Esophagus squamous epithelium (tissue), 5 donors: ENCODE measurements around the gene F12. TPM values are rescaled to one million over a fixed set of nuclear protein-coding genes. Genes with fewer than 3 reads are reported as not detected.

Experiments used
- DNase-seq: peaks from one replicate; lab custom pipeline; 2025; lab: John Stamatoyannopoulos, UW
- H3K27ac ChIP-seq, 4 donors: fragments of 200-600 bp; sonication (generic); one replicate each; pipeline ENCODE4 v1.5.1; 2016 to 2019; ENCODE audit warnings: mild to moderate bottlenecking in 1 of 4
- H3K27me3 ChIP-seq, 4 donors: fragments of 200-600 bp; sonication (generic); 1 replicate in 3 of 4; 2 replicates in 1 of 4; pipeline versions ENCODE4 v1.5.1 to v1.6.0; 2017 to 2021; ENCODE audit warnings: antibody characterized with exemption in 1 of 4
- H3K36me3 ChIP-seq, 3 donors: fragments of 200-600 bp; sonication (generic); one replicate each; pipeline ENCODE4 v1.5.1; 2016 to 2019
- H3K4me1 ChIP-seq, 3 donors: fragments of 200-600 bp; sonication (generic); one replicate each; pipeline ENCODE4 v1.5.1; 2017 to 2019
- H3K4me3 ChIP-seq, 4 donors: fragments of 200-600 bp; sonication (generic); 1 replicate in 3 of 4; 2 replicates in 1 of 4; pipeline ENCODE4 v1.5.1; 2016 to 2019; ENCODE audit warnings: mild to moderate bottlenecking in 2 of 4, moderate library complexity in 1 of 4
- H3K9me3 ChIP-seq, 3 donors: fragments of 200-600 bp; sonication (generic); one replicate each; pipeline ENCODE4 v1.5.1; 2016 to 2019
- CTCF ChIP-seq, 6 experiments: fragments of 450-650 bp in 4 of 6; fragments of 200-600 bp in 2 of 6; sonication (generic) in 2 of 6; IDR thresholded peaks; one replicate each; pipeline ENCODE4 v1.5.1; 2016 to 2019; ENCODE audit warnings: antibody characterized with exemption in 6 of 6, mild to moderate bottlenecking in 4 of 6, moderate library complexity in 4 of 6
- POLR2A ChIP-seq, 4 donors: fragments of 450-650 bp; IDR thresholded peaks; one replicate each; pipeline ENCODE4 v1.6.1; 2017; ENCODE audit warnings: antibody characterized with exemption in 4 of 4, mild to moderate bottlenecking in 4 of 4, moderate library complexity in 3 of 4
- WGBS, 2 donors: methylation state at CpG; one replicate each; pipeline ENCODE4 v1.1.5; 2018; 5-methylcytosine and 5-hydroxymethylcytosine counted together
- intact Hi-C: fragments of 100-400 bp; cut with DNase I; formaldehyde crosslinking; loops from one replicate; pipeline ENCODE4 v1.15.0; 2022
- total RNA-seq, 4 donors: library from RNA; depleted of rRNA; stranded (reverse); fragments of >200 nt; gene quantifications; one replicate each; pipeline ENCODE4 v1.1.0, GENCODE V29; 2016
- donor health status: DM: yes; HTN: yes; CAD: no.

F12 gene
- total RNA-seq, 4 donors from 2014 or later, result 10.7 to 25.4 (median 19.6) TPM

- Histone ChIP-seq H3K36me3 (no peaks in the 10 kb centered on the region), H3K4me1 (peaks cover 32 to 66% (median 47%) of the 10 kb centered on the region in 3 donors), H3K27me3 (peaks cover 0 to 9% (median 0%) of the 10 kb centered on the region in 4 donors), H3K27ac (peak overlapping the region; percentile 77 to 89 (median 84)), H3K9me3 (no peaks in the 10 kb centered on the region), H3K4me3 (peak overlapping the region in 2 of 4 donors; percentile 1 to 40)
- intact Hi-C loops, result no loop called here
- no peak for DNase-seq
- 38 to 44% methylated on average over 7 of the region's 10 CpGs for WGBS, 2 donors
- TF ChIP-seq POLR2A (IDR thresholded peaks at IDR 0.05), result no peak
- no peak for TF ChIP-seq CTCF (IDR thresholded peaks at IDR 0.05)
Observed at GRCh38 chr5:177388521-177389052, 20.8 kb downstream of the F12 start.

GRCh38 chr5:177387405-177387804 is 22.0 kb downstream of the F12 start:
- DNase-seq, result no peak
- TF ChIP-seq CTCF (IDR thresholded peaks at IDR 0.05) (no peak), POLR2A (IDR thresholded peaks at IDR 0.05) (no peak)
- H3K4me3 ChIP-seq, result no peak overlapping the region
- intact Hi-C loops, result no loop called here
- peaks cover 32 to 78% (median 47%) of the 10 kb centered on the region in 3 donors for H3K4me1 ChIP-seq
- H3K27ac ChIP-seq, result peak overlapping the region in 2 of 4 donors; percentile 88 to 89
- 85 to 98% methylated on average over 9 to 12 of the region's 14 CpGs for WGBS, 2 donors
- H3K27me3 ChIP-seq, result peaks cover 0 to 11% (median 0%) of the 10 kb centered on the region in 4 donors
- no peaks in the 10 kb centered on the region for H3K9me3 ChIP-seq
- no peaks in the 10 kb centered on the region for H3K36me3 ChIP-seq

DNA sequence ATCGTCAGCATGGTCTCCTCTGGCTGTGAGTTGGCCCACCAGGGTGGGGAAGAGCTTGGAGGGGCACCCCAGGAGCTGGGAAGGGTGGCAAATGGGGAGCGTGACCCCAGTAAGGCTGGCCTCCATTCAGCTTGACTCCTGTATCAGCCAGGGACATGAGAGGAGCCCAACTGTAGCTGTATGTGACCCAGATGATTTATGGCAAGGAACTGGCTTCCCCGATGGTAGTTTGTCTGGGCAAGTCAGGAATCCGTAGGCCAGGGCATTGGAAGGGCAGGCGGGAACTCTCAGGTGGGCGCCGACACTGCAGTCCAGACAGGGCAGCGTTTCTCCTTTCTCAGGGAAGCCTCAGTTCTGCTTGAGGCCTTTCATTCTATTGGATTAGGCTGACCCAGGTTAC is 22.8 kb downstream of the F12 start:
- DNase-seq, result no peak
- Histone ChIP-seq H3K9me3 (no peaks in the 10 kb centered on the region), H3K4me1 (peaks cover 32 to 87% (median 47%) of the 10 kb centered on the region in 3 donors), H3K4me3 (no peak overlapping the region), H3K27me3 (peaks cover 0 to 11% (median 0%) of the 10 kb centered on the region in 4 donors), H3K36me3 (no peaks in the 10 kb centered on the region), H3K27ac (peak overlapping the region in 3 of 4 donors; percentile 6 to 45 (median 11))
- 0 to 56% methylated on average over 1 to 5 of the region's 8 CpGs for WGBS, 2 donors
- intact Hi-C loops, result no loop called here
- TF ChIP-seq POLR2A (IDR thresholded peaks at IDR 0.05) (no peak), CTCF (IDR thresholded peaks at IDR 0.05) (no peak)

- intact Hi-C loops, result no loop called here
- peaks cover 0 to 11% (median 0%) of the 10 kb centered on the region in 4 donors for H3K27me3 ChIP-seq
- H3K27ac ChIP-seq, result peak overlapping the region in 1 of 4 donors; percentile 11
- no CpG with 5 or more reads among the region's 11 CpGs for WGBS, 2 donors
- H3K4me1 ChIP-seq, result peaks cover 28 to 82% (median 46%) of the 10 kb centered on the region in 3 donors
- H3K9me3 ChIP-seq, result no peaks in the 10 kb centered on the region
- TF ChIP-seq POLR2A (IDR thresholded peaks at IDR 0.05) (no peak), CTCF (IDR thresholded peaks at IDR 0.05) (no peak)
- no peak for DNase-seq
- no peak overlapping the region for H3K4me3 ChIP-seq
- no peaks in the 10 kb centered on the region for H3K36me3 ChIP-seq
Observed at GRCh38 chr5:177385720-177386119, 23.6 kb downstream of the F12 start.

DNA sequence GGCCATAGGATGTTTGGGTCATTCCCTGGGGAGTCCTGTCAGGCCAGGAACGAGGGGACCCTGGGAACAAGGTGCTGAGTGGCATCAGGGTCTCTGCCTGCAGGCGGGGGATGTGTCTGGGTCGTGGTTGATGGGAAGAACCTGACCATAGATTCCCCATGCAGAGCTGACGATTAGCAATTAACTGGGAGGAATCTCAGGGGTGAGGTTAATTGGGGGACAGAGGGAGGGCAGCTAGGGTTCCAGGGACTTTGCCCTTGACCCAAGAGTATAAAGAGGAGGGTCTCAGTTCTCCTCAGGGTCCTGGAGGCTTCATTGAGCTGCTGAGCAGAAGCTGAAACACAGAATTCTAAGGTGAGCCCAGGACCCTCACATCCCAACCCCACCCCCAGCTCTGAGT is 25.2 kb downstream of the F12 start, which contains the start of gene SLC34A1:
Gene SLC34A1 (plus strand): TSS at position 301 of the 400 bp plus-strand sequence. CDS start 1,308 bp downstream, outside the sequence.
- intact Hi-C loops, result no loop called here
- Histone ChIP-seq H3K36me3 (no peaks in the 10 kb centered on the region), H3K9me3 (no peaks in the 10 kb centered on the region), H3K27ac (peak within 1 kb of the TSS in 1 of 4 donors; percentile 31), H3K27me3 (peaks cover 0 to 11% (median 0%) of the 10 kb centered on the region in 4 donors), H3K4me3 (no peak within 1 kb of the TSS), H3K4me1 (peaks cover 13 to 75% (median 32%) of the 10 kb centered on the region in 3 donors)
- TF ChIP-seq CTCF (IDR thresholded peaks at IDR 0.05) (no peak), POLR2A (IDR thresholded peaks at IDR 0.05) (no peak)
- DNase-seq, result no peak
- WGBS, 2 donors, result 60 to 89% methylated on average over 2 to 4 of the region's 4 CpGs
